GM12878 (cell line): Measurements from ENCODE around the gene SNTN. TPM values are rescaled to one million over a fixed set of nuclear protein-coding genes. Genes with fewer than 3 reads are reported as not detected.

ENCODE experiments used
- ATAC-seq: fragments of 200-7000 bp; cut with Tn5 transposase; 3 replicates; pipeline ENCODE4 v1.9.1; 2020; ENCODE audit warnings: mild to moderate bottlenecking, moderate library complexity
- BruUV-seq: library from RNA; stranded (reverse); fragments of 400-500 nt; replicated peaks from 2 replicates; lab custom pipeline; 2021; lab: Mats Ljungman, UMichigan
- CTCF ChIA-PET: fragments of 300-600 bp; sonication (Branson Sonifier 250); formaldehyde crosslinking; extraction: SDS; loops from one replicate; lab custom pipeline; 2021; ENCODE audit warnings: inconsistent platforms; lab: Yijun Ruan, JAX
- POLR2A ChIA-PET: fragments of 350-600 bp; formaldehyde crosslinking; extraction: SDS; loops from one replicate; lab custom pipeline; 2021; ENCODE audit warnings: inconsistent platforms; lab: Charles Lee
- RAD21 ChIA-PET: fragments of 300-600 bp; sonication (Branson Sonifier 250); formaldehyde crosslinking; loops from one replicate; lab custom pipeline; 2023; ENCODE audit warnings: antibody characterized with exemption; ENCODE audit not compliant: unreplicated experiment; lab: Charles Lee
- SMC1A ChIA-PET: fragments of 300-600 bp; sonication (Branson Sonifier 250); formaldehyde crosslinking; loops from one replicate; lab custom pipeline; 2023; ENCODE audit not compliant: unreplicated experiment, uncharacterized antibody; lab: Charles Lee
- DNase-seq: peaks from one replicate; pipeline ENCODE4 v3.0.0-alpha.2; 2011; ENCODE audit warnings: low read depth, low spot score
- FAIRE-seq: peaks from 3 replicates; lab custom pipeline; 2011; peaks lifted over from hg19 to GRCh38; lab: Jason Lieb, UNC
- H2AFZ ChIP-seq: 2 replicates; pipeline ENCODE4 v1.6.0; 2011; ENCODE audit warnings: low read depth, low read length, control low read depth; ENCODE audit not compliant: control insufficient read depth
- H3K27ac ChIP-seq: 2 replicates; pipeline ENCODE4 v1.5.1; 2011; ENCODE audit warnings: control low read depth; ENCODE audit not compliant: control insufficient read depth, insufficient read depth
- H3K27me3 ChIP-seq, 2 experiments: replicated peaks in 1 of 2; 2 replicates each; pipeline versions ENCODE4 v1.6.0 to v1.6.1; 2011; ENCODE audit warnings: low read length in 1 of 2; ENCODE audit not compliant: control insufficient read depth in 2 of 2, insufficient read depth in 2 of 2
- H3K36me3 ChIP-seq, 2 experiments: 2 replicates each; pipeline ENCODE4 v1.5.1; 2011; ENCODE audit warnings: low read length in 1 of 2; ENCODE audit not compliant: control insufficient read depth in 2 of 2, insufficient read depth in 2 of 2
- H3K4me1 ChIP-seq: 2 replicates; pipeline ENCODE4 v1.6.1; 2011; ENCODE audit warnings: mild to moderate bottlenecking, low read length, moderate library complexity, mixed read lengths; ENCODE audit not compliant: control insufficient read depth, insufficient read depth
- H3K4me2 ChIP-seq: 2 replicates; pipeline ENCODE4 v1.6.0; 2011; ENCODE audit warnings: control low read depth; ENCODE audit not compliant: control insufficient read depth, insufficient read depth
- H3K4me3 ChIP-seq: fragments of 200-600 bp; sonication (generic); 2 replicates; pipeline ENCODE4 v1.5.1; 2016
- H3K79me2 ChIP-seq: 2 replicates; pipeline ENCODE4 v1.6.0; 2011; ENCODE audit warnings: low read length; ENCODE audit not compliant: control insufficient read depth, insufficient read depth
- H3K9ac ChIP-seq: 2 replicates; pipeline ENCODE4 v1.8.0; 2011; ENCODE audit warnings: low read length, control low read depth, mixed read lengths; ENCODE audit not compliant: control insufficient read depth, insufficient read depth
- H3K9me3 ChIP-seq: replicated peaks from 3 replicates; pipeline ENCODE4 v1.5.1; 2011; ENCODE audit warnings: mild to moderate bottlenecking, low read length; ENCODE audit not compliant: control insufficient read depth, insufficient read depth
- H4K20me1 ChIP-seq: 2 replicates; pipeline ENCODE4 v1.6.0; 2011; ENCODE audit not compliant: control insufficient read depth, insufficient read depth
- ATF2 ChIP-seq: IDR thresholded peaks from 2 replicates; pipeline ENCODE4 v1.6.1; 2012; ENCODE audit warnings: low read length, inconsistent platforms
- ATF7 ChIP-seq: fragments of 450-650 bp; IDR thresholded peaks from 2 replicates; pipeline ENCODE4 v1.6.1; 2016; ENCODE audit warnings: low read depth, mild to moderate bottlenecking
- ESRRA ChIP-seq: IDR thresholded peaks from 2 replicates; pipeline ENCODE4 v1.6.1; 2012; ENCODE audit warnings: mild to moderate bottlenecking, low read length, improper control_type of control experiment
- HDGF ChIP-seq: fragments of 450-650 bp; IDR thresholded peaks from 2 replicates; pipeline ENCODE4 v1.6.1; 2016; ENCODE audit warnings: antibody characterized with exemption
- LARP7 ChIP-seq: fragments of 450-650 bp; IDR thresholded peaks from 2 replicates; pipeline ENCODE4 v1.6.1; 2017; ENCODE audit warnings: mild to moderate bottlenecking
- MTA2 ChIP-seq: fragments of 450-650 bp; IDR thresholded peaks from 2 replicates; pipeline ENCODE4 v1.6.1; 2016; ENCODE audit warnings: low read depth, mild to moderate bottlenecking, moderate library complexity
- PAX8 ChIP-seq: fragments of 450-650 bp; IDR thresholded peaks from 2 replicates; pipeline ENCODE4 v1.6.1; 2017; ENCODE audit warnings: mild to moderate bottlenecking, moderate library complexity
- RAD51 ChIP-seq: fragments of 450-650 bp; IDR thresholded peaks from 2 replicates; pipeline ENCODE4 v1.6.1; 2016; ENCODE audit warnings: moderate library complexity, mild to moderate bottlenecking, inconsistent platforms
- RB1 ChIP-seq: fragments of 450-650 bp; formaldehyde crosslinking; IDR thresholded peaks from 2 replicates; pipeline ENCODE4 v1.6.1; 2017; ENCODE audit warnings: mild to moderate bottlenecking, borderline replicate concordance
- RCOR1 ChIP-seq: conservative IDR thresholded peaks from 2 replicates; pipeline ENCODE4 v1.6.1; 2012; ENCODE audit warnings: low read depth, low read length, improper control_type of control experiment
- RFX5 ChIP-seq: IDR thresholded peaks from 2 replicates; pipeline ENCODE4 v1.6.1; 2011; ENCODE audit warnings: low read depth, low read length, improper control_type of control experiment
- SUPT20H ChIP-seq: IDR thresholded peaks from 2 replicates; pipeline ENCODE4 v1.6.1; 2011; ENCODE audit warnings: low read depth, mild to moderate bottlenecking, low read length, moderate library complexity, borderline replicate concordance; ENCODE audit not compliant: control insufficient read depth
- TARDBP ChIP-seq: IDR thresholded peaks from 2 replicates; pipeline ENCODE4 v1.6.1; 2016; ENCODE audit warnings: borderline replicate concordance
- TBL1XR1 ChIP-seq: IDR thresholded peaks from 2 replicates; pipeline ENCODE4 v1.6.1; 2012; ENCODE audit warnings: low read depth, low read length, improper control_type of control experiment
- YBX1 ChIP-seq: fragments of 450-650 bp; IDR thresholded peaks from 2 replicates; pipeline ENCODE4 v1.6.1; 2016; ENCODE audit warnings: antibody characterized with exemption
- ZNF217 ChIP-seq: fragments of 450-650 bp; IDR thresholded peaks from 2 replicates; pipeline ENCODE4 v1.6.1; 2017; ENCODE audit warnings: antibody characterized with exemption, mild to moderate bottlenecking
- WGBS: methylation state at CpG from one replicate; pipeline ENCODE4 v1.1.6; 2016; ENCODE audit warnings: low lambda C conversion rate; ENCODE audit not compliant: insufficient replicate concordance, insufficient coverage; ENCODE audit errors: missing lambda C conversion rate; 5-methylcytosine and 5-hydroxymethylcytosine counted together
- in situ Hi-C: fragments of 300-500 bp; cut with MboI; formaldehyde crosslinking; loops from 9 replicates; pipeline ENCODE4 v1.14.3; 2018; ENCODE audit warnings: mixed read lengths
- intact Hi-C: fragments of 100-400 bp; cut with micrococcal nuclease; formaldehyde crosslinking; loops from one replicate; pipeline ENCODE4 v1.14.2; 2022; ENCODE audit not compliant: unreplicated experiment
- polyA plus RNA-seq, 11 experiments: library from polyadenylated mRNA; depleted of rRNA in 4 of 11; unstranded in 6 of 11; stranded (reverse) in 5 of 11; fragments of >200 nt; fragmentation: Nextera tagmentation in 4 of 11; fragmentation: Illumina TruSeq in 1 of 11; extraction: Ambion mirVana in 4 of 11; extraction: Trizol in 1 of 11; gene quantifications; 1 replicate in 1 of 11; 2 replicates in 10 of 11; pipeline versions ENCODE4 v1.2.1 to v1.2.3, GENCODE V29; 2011 to 2016; ENCODE audit warnings: inconsistent platforms in 2 of 11, missing spikeins in 2 of 11, low read depth in 1 of 11
- total RNA-seq, 4 experiments: library from RNA; depleted of rRNA in 3 of 4; stranded (reverse); fragments of >200 nt in 3 of 4; fragmentation: Illumina TruSeq in 1 of 4; extraction: Trizol in 1 of 4; gene quantifications; 2 replicates each; pipeline versions ENCODE4 v1.2.1 to v1.2.3, GENCODE V29; 2013 to 2021
- TF ChIP-seq, protein P1 (sequence below), 3 experiments: IDR thresholded peaks in 2 of 3; conservative IDR thresholded peaks in 1 of 3; 2 replicates each; pipeline ENCODE4 v1.5.1; 2011; ENCODE audit warnings: low read depth in 3 of 3, low read length in 3 of 3, mild to moderate bottlenecking in 3 of 3, control low read depth in 2 of 3, moderate library complexity in 2 of 3, inconsistent platforms in 1 of 3, mixed read lengths in 1 of 3; ENCODE audit not compliant: control insufficient read depth in 2 of 3, insufficient read depth in 1 of 3; ENCODE audit errors: extremely low read depth in 1 of 3
- TF ChIP-seq, protein P2 (sequence below): IDR thresholded peaks from 2 replicates; pipeline ENCODE4 v1.6.1; 2011; ENCODE audit warnings: low read depth, mild to moderate bottlenecking, low read length, moderate library complexity, borderline replicate concordance; ENCODE audit errors: extremely low read depth
- TF ChIP-seq, protein P3 (sequence below): fragments of 450-650 bp; conservative IDR thresholded peaks from 2 replicates; pipeline ENCODE4 v1.6.1; 2017; ENCODE audit warnings: mild to moderate bottlenecking, moderate library complexity

The SNTN gene
- total and polyA plus RNA-seq, 10 of the 15 experiments (the other 5 are each of a cell fraction or from before 2014, with no cell fraction given) = not detected

DNA sequence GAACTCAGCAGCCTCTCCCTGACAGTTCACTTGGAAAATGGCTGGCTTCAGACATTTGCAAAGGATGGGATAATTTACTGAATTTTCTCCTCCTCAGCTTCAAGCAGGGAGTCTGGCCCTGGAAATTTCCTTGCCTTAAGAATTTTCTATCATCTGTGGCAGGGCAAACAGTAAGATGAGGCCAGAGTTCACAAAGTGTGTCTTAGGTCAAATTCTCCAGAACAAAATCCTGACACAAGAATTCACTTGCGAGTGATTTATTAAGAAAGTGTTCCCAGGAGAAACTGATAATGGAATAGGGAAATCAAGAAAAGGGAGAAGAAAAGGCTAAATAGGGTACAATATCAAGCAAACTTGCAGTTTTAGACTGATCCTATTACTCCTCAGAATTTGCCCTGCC, 55.3 kb downstream of the SNTN start:
- no peaks in the 10 kb centered on the region for H3K79me2 ChIP-seq
- no peaks in the 10 kb centered on the region for H3K27me3 ChIP-seq
- FAIRE-seq = no peak
- H3K4me2 ChIP-seq = no peak overlapping the region
- RAD21 ChIA-PET = no interaction called here
- no peak for TF ChIP-seq ATF2
- TF ChIP-seq, protein P1, sequence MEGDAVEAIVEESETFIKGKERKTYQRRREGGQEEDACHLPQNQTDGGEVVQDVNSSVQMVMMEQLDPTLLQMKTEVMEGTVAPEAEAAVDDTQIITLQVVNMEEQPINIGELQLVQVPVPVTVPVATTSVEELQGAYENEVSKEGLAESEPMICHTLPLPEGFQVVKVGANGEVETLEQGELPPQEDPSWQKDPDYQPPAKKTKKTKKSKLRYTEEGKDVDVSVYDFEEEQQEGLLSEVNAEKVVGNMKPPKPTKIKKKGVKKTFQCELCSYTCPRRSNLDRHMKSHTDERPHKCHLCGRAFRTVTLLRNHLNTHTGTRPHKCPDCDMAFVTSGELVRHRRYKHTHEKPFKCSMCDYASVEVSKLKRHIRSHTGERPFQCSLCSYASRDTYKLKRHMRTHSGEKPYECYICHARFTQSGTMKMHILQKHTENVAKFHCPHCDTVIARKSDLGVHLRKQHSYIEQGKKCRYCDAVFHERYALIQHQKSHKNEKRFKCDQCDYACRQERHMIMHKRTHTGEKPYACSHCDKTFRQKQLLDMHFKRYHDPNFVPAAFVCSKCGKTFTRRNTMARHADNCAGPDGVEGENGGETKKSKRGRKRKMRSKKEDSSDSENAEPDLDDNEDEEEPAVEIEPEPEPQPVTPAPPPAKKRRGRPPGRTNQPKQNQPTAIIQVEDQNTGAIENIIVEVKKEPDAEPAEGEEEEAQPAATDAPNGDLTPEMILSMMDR (IDR thresholded peaks at IDR 0.05 in 2 of 3, conservative IDR thresholded peaks at IDR 0.05 in 1 of 3; ENCODE audit: control insufficient read depth in 2 of 3, extremely low read depth in 1 of 3, insufficient read depth in 1 of 3, low read depth in 3 of 3, low read length in 3 of 3) = no peak
- no peak for TF ChIP-seq ZNF217
- no peak for TF ChIP-seq TARDBP
- no peak for TF ChIP-seq SUPT20H
- no peak for TF ChIP-seq RFX5
- TF ChIP-seq MTA2 = no peak
- TF ChIP-seq RCOR1 = no peak
- no peak for TF ChIP-seq YBX1
- TF ChIP-seq ATF7 = no peak
- TF ChIP-seq RB1 = no peak
- TF ChIP-seq, protein P2, sequence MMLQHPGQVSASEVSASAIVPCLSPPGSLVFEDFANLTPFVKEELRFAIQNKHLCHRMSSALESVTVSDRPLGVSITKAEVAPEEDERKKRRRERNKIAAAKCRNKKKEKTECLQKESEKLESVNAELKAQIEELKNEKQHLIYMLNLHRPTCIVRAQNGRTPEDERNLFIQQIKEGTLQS = no peak
- TF ChIP-seq, protein P3, sequence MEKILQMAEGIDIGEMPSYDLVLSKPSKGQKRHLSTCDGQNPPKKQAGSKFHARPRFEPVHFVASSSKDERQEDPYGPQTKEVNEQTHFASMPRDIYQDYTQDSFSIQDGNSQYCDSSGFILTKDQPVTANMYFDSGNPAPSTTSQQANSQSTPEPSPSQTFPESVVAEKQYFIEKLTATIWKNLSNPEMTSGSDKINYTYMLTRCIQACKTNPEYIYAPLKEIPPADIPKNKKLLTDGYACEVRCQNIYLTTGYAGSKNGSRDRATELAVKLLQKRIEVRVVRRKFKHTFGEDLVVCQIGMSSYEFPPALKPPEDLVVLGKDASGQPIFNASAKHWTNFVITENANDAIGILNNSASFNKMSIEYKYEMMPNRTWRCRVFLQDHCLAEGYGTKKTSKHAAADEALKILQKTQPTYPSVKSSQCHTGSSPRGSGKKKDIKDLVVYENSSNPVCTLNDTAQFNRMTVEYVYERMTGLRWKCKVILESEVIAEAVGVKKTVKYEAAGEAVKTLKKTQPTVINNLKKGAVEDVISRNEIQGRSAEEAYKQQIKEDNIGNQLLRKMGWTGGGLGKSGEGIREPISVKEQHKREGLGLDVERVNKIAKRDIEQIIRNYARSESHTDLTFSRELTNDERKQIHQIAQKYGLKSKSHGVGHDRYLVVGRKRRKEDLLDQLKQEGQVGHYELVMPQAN = no peak
- TF ChIP-seq LARP7 = no peak
- TF ChIP-seq HDGF = no peak
- TF ChIP-seq PAX8 = no peak
- TF ChIP-seq ESRRA = no peak
- TF ChIP-seq TBL1XR1 = no peak
- TF ChIP-seq RAD51 = no peak
- TF ChIP-seq, all 136 proteins: peak for 0
- Histone ChIP-seq H3K9ac (no peak overlapping the region), H2AFZ (no peak overlapping the region), H3K27ac (no peak overlapping the region), H3K4me1 (no peaks in the 10 kb centered on the region), H3K36me3 (no peaks in the 10 kb centered on the region), H3K9me3 (no peaks in the 10 kb centered on the region), H4K20me1 (no peaks in the 10 kb centered on the region), H3K4me3 (no peak overlapping the region)
- ChIA-PET CTCF (interaction anchor here (1.1 kb wide), 1 partner anchor 34 kb away, joined by 3 read pairs; no protein-coding TSS in a partner anchor), POLR2A (no interaction called here), SMC1A (no interaction called here)
- WGBS = 46% methylated on average over 1 of the region's 1 CpG
- ATAC-seq (no peak), DNase-seq (no peak)
- BruUV-seq = no TSS peak
- intact Hi-C loops (no loop called here), in situ Hi-C loops (no loop called here)
